ENCODE measurements around the gene MMP17.

DNA sequence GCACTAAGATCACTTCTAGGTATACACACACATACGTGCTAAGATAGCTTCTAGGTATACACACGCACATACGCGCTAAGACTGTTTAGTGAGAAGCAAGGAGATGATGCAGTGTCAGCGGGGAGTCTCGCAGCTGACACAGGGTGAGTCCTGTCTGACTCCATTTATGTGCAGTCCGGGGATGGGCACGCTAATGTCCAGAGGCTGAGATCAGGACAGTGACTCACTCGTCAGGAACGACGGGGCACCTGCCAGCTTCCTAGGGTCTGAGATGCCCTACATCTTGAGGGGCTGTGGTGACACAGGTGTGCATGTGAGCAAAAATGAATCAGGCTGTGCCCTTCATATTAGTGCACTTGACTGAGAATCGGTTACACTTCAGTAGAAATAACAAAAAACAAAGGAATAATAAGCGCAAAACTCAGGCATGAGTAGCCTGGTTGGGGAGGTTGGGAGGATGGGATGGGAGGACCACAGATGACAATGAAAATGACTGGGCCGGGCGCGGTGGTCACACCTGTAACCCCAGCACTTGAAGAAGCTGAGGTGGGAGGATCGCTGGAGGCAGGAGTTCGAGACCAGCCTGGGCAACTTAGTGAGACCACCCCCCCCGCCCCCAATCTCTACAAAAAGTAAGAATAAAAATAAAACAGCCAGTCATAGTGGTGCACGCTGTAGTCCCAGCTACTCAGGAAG lies 37.1 kb downstream of the MMP17 start:
- TF ChIP-seq CTCF (conservative IDR thresholded peaks at IDR 0.05 in 1 of 2, IDR thresholded peaks at IDR 0.05 in 1 of 2; ENCODE audit: low read depth in 1 of 2, low read length in 2 of 2) (no peak), EZH2 (IDR thresholded peaks at IDR 0.05; ENCODE audit: low read length, missing control alignments) (no peak)

Measured in fibroblast of lung (primary cell).